ENCODE data around the gene DAP.

DAP gene

DNA sequence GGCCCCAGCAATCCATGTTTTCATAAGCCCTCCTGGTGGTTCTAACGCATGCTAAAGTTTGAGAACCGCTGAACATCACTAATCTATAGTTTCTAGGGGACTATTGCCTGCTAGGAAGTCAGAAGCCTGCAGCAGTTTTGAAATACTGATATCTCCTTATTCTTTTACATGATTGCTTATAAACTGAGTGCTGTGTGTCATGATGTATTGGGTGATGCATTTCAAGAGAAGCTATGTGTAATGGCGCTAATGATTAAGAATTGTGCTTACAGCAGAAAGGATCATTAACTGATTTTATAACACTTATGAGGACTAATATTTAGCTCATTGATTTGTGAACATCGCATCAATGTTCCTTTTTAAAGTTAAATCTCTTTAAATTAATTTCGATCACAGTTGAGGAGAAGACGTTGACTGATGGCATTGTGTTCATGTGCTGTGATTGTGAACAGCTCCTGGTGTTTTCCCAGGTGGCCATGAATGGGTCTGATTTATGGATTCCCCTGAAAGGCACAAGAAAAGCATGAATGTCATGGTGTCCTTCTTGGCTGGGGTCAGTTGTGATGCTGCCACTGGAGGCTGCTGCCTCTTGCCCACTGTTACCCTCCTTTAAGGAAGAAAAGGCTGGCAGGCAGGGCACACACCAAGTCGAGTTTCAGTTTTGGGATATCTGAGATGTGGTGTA, 12.0 kb upstream of the DAP start:
- TF ChIP-seq, protein P1, sequence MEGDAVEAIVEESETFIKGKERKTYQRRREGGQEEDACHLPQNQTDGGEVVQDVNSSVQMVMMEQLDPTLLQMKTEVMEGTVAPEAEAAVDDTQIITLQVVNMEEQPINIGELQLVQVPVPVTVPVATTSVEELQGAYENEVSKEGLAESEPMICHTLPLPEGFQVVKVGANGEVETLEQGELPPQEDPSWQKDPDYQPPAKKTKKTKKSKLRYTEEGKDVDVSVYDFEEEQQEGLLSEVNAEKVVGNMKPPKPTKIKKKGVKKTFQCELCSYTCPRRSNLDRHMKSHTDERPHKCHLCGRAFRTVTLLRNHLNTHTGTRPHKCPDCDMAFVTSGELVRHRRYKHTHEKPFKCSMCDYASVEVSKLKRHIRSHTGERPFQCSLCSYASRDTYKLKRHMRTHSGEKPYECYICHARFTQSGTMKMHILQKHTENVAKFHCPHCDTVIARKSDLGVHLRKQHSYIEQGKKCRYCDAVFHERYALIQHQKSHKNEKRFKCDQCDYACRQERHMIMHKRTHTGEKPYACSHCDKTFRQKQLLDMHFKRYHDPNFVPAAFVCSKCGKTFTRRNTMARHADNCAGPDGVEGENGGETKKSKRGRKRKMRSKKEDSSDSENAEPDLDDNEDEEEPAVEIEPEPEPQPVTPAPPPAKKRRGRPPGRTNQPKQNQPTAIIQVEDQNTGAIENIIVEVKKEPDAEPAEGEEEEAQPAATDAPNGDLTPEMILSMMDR (IDR thresholded peaks at IDR 0.05; ENCODE audit: borderline replicate concordance, extremely low read depth, low read length, poor library complexity, severe bottlenecking): no peak
- TF ChIP-seq EZH2 (IDR thresholded peaks at IDR 0.05; ENCODE audit: borderline replicate concordance, low read depth, low read length, severe bottlenecking): no peak
- Histone ChIP-seq H3K4me2 (ENCODE audit: insufficient read depth, low read length) (no peak overlapping the region), H3K4me1 (ENCODE audit: insufficient read depth, low read length) (no peaks in the 10 kb centered on the region), H3K79me2 (ENCODE audit: insufficient read depth, low read length) (no peaks in the 10 kb centered on the region), H3K9me3 (ENCODE audit: insufficient read depth, low read length, severe bottlenecking) (no peaks in the 10 kb centered on the region), H4K20me1 (ENCODE audit: insufficient read depth, low read length) (no peaks in the 10 kb centered on the region), H3K36me3 (ENCODE audit: insufficient read depth, low read length) (no peaks in the 10 kb centered on the region), H2AFZ (ENCODE audit: low read depth, low read length) (no peak overlapping the region), H3K4me3 (ENCODE audit: low read depth in 1 of 2, low read length in 2 of 2) (no peak overlapping the region), H3K9ac (ENCODE audit: low read depth, low read length) (no peak overlapping the region), H3K27me3 (ENCODE audit: insufficient read depth, low read length, poor library complexity) (peaks cover 20% of the 10 kb centered on the region), H3K27ac (ENCODE audit: low read length) (no peak overlapping the region)
- no peak for ATAC-seq (ENCODE audit: insufficient read depth, low read depth)
- no peak for DNase-seq

- H3K36me3 ChIP-seq (ENCODE audit: insufficient read depth, low read length): no peaks in the 10 kb centered on the region
- ATAC-seq (ENCODE audit: insufficient read depth, low read depth) (no peak), DNase-seq (no peak)
- H3K9ac ChIP-seq (ENCODE audit: low read depth, low read length): no peak overlapping the region
- H3K4me2 ChIP-seq (ENCODE audit: insufficient read depth, low read length): no peak overlapping the region
- no peaks in the 10 kb centered on the region for H3K9me3 ChIP-seq (ENCODE audit: insufficient read depth, low read length, severe bottlenecking)
- TF ChIP-seq, protein P1 (IDR thresholded peaks at IDR 0.05; ENCODE audit: borderline replicate concordance, extremely low read depth, low read length, poor library complexity, severe bottlenecking): no peak
- TF ChIP-seq EZH2 (IDR thresholded peaks at IDR 0.05; ENCODE audit: borderline replicate concordance, low read depth, low read length, severe bottlenecking): no peak
- H3K4me3 ChIP-seq (ENCODE audit: low read depth in 1 of 2, low read length in 2 of 2): no peak overlapping the region
- H3K27ac ChIP-seq (ENCODE audit: low read length): no peak overlapping the region
- no peaks in the 10 kb centered on the region for H4K20me1 ChIP-seq (ENCODE audit: insufficient read depth, low read length)
- H3K27me3 ChIP-seq (ENCODE audit: insufficient read depth, low read length, poor library complexity): peaks cover 13% of the 10 kb centered on the region
- H3K4me1 ChIP-seq (ENCODE audit: insufficient read depth, low read length): no peaks in the 10 kb centered on the region
- no peak overlapping the region for H2AFZ ChIP-seq (ENCODE audit: low read depth, low read length)
- no peaks in the 10 kb centered on the region for H3K79me2 ChIP-seq (ENCODE audit: insufficient read depth, low read length)
Measured at GRCh38 chr5:10768328-10768899, 7.4 kb upstream of the DAP start.

DNA sequence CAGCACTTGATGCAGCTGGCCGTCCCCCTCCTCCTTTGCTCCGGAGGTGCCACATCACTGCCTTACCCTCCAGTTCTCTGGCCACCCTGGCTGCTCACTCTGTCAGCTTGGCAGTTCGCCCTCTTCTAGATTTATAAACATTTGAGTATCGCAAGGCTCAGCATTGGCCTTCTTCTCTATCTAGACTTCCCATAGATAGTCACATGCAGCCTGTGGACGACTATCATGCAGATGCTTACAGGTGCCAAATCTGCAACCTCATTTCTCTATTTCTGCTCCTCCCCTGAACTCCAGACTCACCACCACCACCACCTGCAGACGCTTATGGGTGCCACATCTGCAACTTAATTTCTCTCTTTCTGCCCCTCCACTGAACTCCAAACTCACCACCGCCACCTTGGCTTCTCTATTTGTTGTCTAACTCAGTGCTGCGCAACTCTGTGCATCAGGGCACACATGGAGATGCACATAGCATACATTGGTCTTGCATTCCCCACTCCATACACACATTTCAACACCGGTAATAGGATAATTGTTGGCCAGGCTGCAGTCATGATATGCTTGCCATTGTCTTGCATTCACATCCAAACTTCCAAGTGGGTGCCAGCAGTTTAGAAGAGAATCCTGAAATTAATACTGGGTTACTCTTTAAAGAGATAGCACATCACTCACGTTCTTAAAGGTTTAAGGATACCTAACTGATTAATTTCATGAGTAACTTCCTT, 1.9 kb upstream of the DAP start:
- H3K9me3 ChIP-seq (ENCODE audit: insufficient read depth, low read length, severe bottlenecking): no peaks in the 10 kb centered on the region
- no peak for TF ChIP-seq EZH2 (IDR thresholded peaks at IDR 0.05; ENCODE audit: borderline replicate concordance, low read depth, low read length, severe bottlenecking)
- TF ChIP-seq, protein P1 (IDR thresholded peaks at IDR 0.05; ENCODE audit: borderline replicate concordance, extremely low read depth, low read length, poor library complexity, severe bottlenecking): no peak
- H2AFZ ChIP-seq (ENCODE audit: low read depth, low read length): peak overlapping the region; percentile 84; the same call in 1 of the 2 replicates
- no peak for DNase-seq
- H4K20me1 ChIP-seq (ENCODE audit: insufficient read depth, low read length): peaks cover 11% of the 10 kb centered on the region; the same call in 1 of the 2 replicates
- H3K27ac ChIP-seq (ENCODE audit: low read length): no peak overlapping the region
- H3K9ac ChIP-seq (ENCODE audit: low read depth, low read length): no peak overlapping the region
- 0 out of 2 replicates have a peak, but pooled peaks cover 9% of the 10 kb centered on the region for H3K36me3 ChIP-seq (ENCODE audit: insufficient read depth, low read length)
- H3K79me2 ChIP-seq (ENCODE audit: insufficient read depth, low read length): peaks cover 30% of the 10 kb centered on the region
- H3K4me1 ChIP-seq (ENCODE audit: insufficient read depth, low read length): peaks cover 32% of the 10 kb centered on the region
- no peak for ATAC-seq (ENCODE audit: insufficient read depth, low read depth)
- no peak overlapping the region for H3K4me2 ChIP-seq (ENCODE audit: insufficient read depth, low read length)
- peaks cover 3% of the 10 kb centered on the region for H3K27me3 ChIP-seq (ENCODE audit: insufficient read depth, low read length, poor library complexity)
- H3K4me3 ChIP-seq (ENCODE audit: low read depth in 1 of 2, low read length in 2 of 2): no peak overlapping the region
